AG09309 (cell line): ENCODE measurements around the gene PLEKHA6.
A peak's percentile ranks its signal among the peaks of the same experiment; 100 is the strongest.
"Not testable (repeated sequence)": the region's sequence is repeated elsewhere in the genome, so short reads cannot be mapped to it uniquely, and the experiment has no call there.

Experiments used
- DNase-seq: peaks from one replicate; pipeline ENCODE4 v3.0.0-alpha.2; 2010; ENCODE audit warnings: low read depth
- H3K4me3 ChIP-seq: 2 replicates; pipeline ENCODE4 v1.5.1; 2011; ENCODE audit warnings: mild to moderate bottlenecking, low read depth, low read length, moderate library complexity; ENCODE audit not compliant: control insufficient read depth
- CTCF ChIP-seq: IDR thresholded peaks from 2 replicates; pipeline ENCODE4 v1.5.1; 2011; ENCODE audit warnings: mild to moderate bottlenecking, low read depth, low read length, inconsistent platforms; ENCODE audit not compliant: insufficient read depth, control insufficient read depth; ENCODE audit errors: missing control alignments

PLEKHA6 gene

GRCh38 chr1:204246876-204247275 lies 112.9 kb downstream of the PLEKHA6 start:
- no peak for DNase-seq
- no peak for TF ChIP-seq CTCF

GRCh38 chr1:204242920-204243319 lies 116.8 kb downstream of the PLEKHA6 start:
- H3K4me3 ChIP-seq: no peak overlapping the region
- no peak for TF ChIP-seq CTCF
- DNase-seq: no peak

More at GRCh38 chr1:204246876-204247275, 112.9 kb downstream of the PLEKHA6 start:
- H3K4me3 ChIP-seq: no peak overlapping the region

GRCh38 chr1:204241914-204242313 lies 117.8 kb downstream of the PLEKHA6 start:
- no peak overlapping the region for H3K4me3 ChIP-seq
- TF ChIP-seq CTCF: no peak
- DNase-seq: no peak

- no peak for DNase-seq
- H3K4me3 ChIP-seq: no peak overlapping the region
- TF ChIP-seq CTCF: no peak
Measured at GRCh38 chr1:204241050-204241449, 118.7 kb downstream of the PLEKHA6 start.

- no peak for TF ChIP-seq CTCF
- DNase-seq: no peak
- no peak overlapping the region for H3K4me3 ChIP-seq
Measured at GRCh38 chr1:204240233-204240632, 119.5 kb downstream of the PLEKHA6 start.

- DNase-seq, H3K4me3 ChIP-seq: not testable (repeated sequence)
Measured at GRCh38 chr1:204239401-204239800, 120.3 kb downstream of the PLEKHA6 start.

- not testable (repeated sequence) for DNase-seq, H3K4me3 ChIP-seq
Measured at GRCh38 chr1:204238520-204238919, 121.2 kb downstream of the PLEKHA6 start.

GRCh38 chr1:204237515-204237914 lies 122.2 kb downstream of the PLEKHA6 start:
- DNase-seq, H3K4me3 ChIP-seq: not testable (repeated sequence)

GRCh38 chr1:204232526-204232925 lies 127.2 kb downstream of the PLEKHA6 start:
- peak; percentile 28 for DNase-seq
- no peak for TF ChIP-seq CTCF
- H3K4me3 ChIP-seq: no peak overlapping the region
